Neural crest cell (in vitro differentiated cells): ENCODE data around the gene AGGF1. TPM values are rescaled to one million over a fixed set of nuclear protein-coding genes. Genes with fewer than 3 reads are reported as not detected.

Source experiments
- DNase-seq: peaks from one replicate; pipeline ENCODE4 v3.0.0; 2021; ENCODE audit warnings: low read depth, mixed read lengths, low spot score
- H3K27ac Mint-ChIP-seq: one replicate; pipeline ENCODE4 v1.8.0; 2021; ENCODE audit warnings: mild to moderate bottlenecking, mixed read lengths; ENCODE audit not compliant: unreplicated experiment
- H3K27me3 Mint-ChIP-seq: 2 replicates; pipeline ENCODE4 v1.8.0; 2021; ENCODE audit warnings: low read depth, mild to moderate bottlenecking, mixed read lengths
- H3K36me3 Mint-ChIP-seq: 2 replicates; pipeline ENCODE4 v1.8.0; 2021; ENCODE audit warnings: low read depth, mild to moderate bottlenecking, mixed read lengths
- H3K4me1 Mint-ChIP-seq: 2 replicates; pipeline ENCODE4 v1.8.0; 2021; ENCODE audit warnings: mixed read lengths
- H3K4me3 Mint-ChIP-seq: one replicate; pipeline ENCODE4 v1.8.0; 2021; ENCODE audit warnings: mild to moderate bottlenecking, mixed read lengths
- H3K9me3 Mint-ChIP-seq: 2 replicates; pipeline ENCODE4 v1.8.0; 2021; ENCODE audit warnings: mixed read lengths
- total RNA-seq: library from RNA; stranded (reverse); gene quantifications from 2 replicates; pipeline ENCODE4 v1.2.1, GENCODE V29; 2021
- TF ChIP-seq, protein P1 (sequence below): fragments of 200-600 bp; sonication (generic); conservative IDR thresholded peaks from 2 replicates; pipeline ENCODE4 v1.5.0; 2021; ENCODE audit warnings: antibody characterized with exemption, mild to moderate bottlenecking

AGGF1 gene
- total RNA-seq, 1 donor from 2014 or later = 26.9 TPM

DNA sequence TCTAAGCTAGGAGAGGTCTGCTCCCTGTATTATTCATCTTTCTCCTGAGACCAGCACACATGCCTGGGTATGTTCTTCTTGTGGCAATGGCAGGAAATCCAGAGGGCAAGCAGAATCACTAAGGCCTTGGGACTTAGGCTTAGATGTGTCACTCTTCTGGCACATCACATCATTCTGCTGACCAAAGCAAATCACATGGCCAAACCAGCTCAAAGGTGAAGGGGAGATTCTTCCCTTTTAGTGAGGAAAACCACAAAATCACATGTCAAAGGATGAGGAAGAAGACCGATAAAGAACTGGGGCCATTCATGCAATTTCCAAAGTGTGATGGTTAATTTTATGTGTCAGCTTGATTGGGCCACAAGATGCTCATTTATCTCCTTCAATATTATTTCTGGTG is 5.7 kb upstream of the AGGF1 start:
- H3K27ac Mint-ChIP-seq = no peak overlapping the region
- TF ChIP-seq, protein P1, sequence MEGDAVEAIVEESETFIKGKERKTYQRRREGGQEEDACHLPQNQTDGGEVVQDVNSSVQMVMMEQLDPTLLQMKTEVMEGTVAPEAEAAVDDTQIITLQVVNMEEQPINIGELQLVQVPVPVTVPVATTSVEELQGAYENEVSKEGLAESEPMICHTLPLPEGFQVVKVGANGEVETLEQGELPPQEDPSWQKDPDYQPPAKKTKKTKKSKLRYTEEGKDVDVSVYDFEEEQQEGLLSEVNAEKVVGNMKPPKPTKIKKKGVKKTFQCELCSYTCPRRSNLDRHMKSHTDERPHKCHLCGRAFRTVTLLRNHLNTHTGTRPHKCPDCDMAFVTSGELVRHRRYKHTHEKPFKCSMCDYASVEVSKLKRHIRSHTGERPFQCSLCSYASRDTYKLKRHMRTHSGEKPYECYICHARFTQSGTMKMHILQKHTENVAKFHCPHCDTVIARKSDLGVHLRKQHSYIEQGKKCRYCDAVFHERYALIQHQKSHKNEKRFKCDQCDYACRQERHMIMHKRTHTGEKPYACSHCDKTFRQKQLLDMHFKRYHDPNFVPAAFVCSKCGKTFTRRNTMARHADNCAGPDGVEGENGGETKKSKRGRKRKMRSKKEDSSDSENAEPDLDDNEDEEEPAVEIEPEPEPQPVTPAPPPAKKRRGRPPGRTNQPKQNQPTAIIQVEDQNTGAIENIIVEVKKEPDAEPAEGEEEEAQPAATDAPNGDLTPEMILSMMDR = no peak
- H3K4me1 Mint-ChIP-seq = no peaks in the 10 kb centered on the region
- peaks cover 16% of the 10 kb centered on the region for H3K9me3 Mint-ChIP-seq
- no peak for DNase-seq
- no peak overlapping the region for H3K4me3 Mint-ChIP-seq
- H3K36me3 Mint-ChIP-seq = peaks cover 12% of the 10 kb centered on the region
- peaks cover 27% of the 10 kb centered on the region for H3K27me3 Mint-ChIP-seq

DNA sequence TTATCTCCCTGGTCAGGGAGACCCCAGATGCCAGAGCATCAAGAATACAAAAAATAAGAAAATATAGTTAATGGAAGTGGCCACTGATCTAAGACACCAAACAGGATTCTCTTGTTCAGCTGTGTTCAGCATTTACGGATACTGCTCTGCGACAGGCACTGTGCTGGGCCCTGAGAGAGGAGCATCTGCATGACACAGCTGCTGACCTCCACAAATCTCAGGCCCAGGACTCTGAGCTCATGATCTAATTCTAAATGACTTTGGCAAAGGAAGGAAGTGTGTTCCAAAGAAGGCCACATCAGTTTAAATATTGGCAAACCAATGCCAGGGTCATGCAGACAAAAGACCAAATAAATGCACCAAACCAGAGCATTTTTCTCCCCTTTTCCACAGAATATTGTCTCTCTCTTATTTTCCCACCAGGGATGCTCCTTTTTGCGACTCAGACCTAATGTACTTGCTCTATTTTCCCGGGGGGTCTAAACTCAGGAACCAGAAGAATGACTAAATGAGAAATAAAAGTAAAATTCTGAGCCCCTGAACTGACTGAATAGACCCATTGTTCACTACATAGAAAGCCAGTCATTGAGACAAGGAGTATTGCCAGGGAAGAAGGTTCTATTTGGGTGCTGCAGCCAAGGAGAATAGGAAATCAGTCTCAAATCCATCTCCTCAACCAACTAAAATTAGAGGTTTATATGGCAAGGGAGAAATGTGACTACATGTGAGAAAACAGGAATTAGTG is 1.4 kb upstream of the AGGF1 start:
- Mint-ChIP-seq H3K27me3 (peaks cover 15% of the 10 kb centered on the region), H3K4me3 (peak overlapping the region; percentile 66)
- TF ChIP-seq, protein P1 = no peak

DNA sequence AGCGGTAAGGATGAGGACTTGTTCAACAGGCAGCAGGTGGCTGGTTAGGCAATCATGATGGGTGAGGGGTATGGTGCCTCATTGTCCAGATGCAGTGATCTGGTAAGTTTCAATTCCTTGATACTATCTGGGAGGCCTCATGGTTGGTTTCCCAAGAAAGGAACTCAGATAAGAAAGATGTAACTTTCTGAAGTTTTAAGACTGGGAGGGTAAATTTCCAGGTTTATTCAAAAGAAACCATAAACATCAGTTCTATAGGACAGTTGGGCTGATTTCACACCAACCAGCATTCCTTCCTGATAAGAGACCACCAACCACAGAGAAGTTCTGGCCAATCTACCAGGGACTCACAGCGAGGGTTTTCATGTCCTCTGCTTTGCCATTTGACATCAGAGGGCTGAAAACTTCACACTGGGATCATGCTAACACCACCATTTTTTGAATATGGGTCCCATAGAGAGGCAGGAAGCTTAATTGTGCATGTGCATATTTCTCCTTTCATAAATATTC is 773 bp upstream of the AGGF1 start:
- peak overlapping the region; percentile 90 for H3K4me3 Mint-ChIP-seq
- H3K9me3 Mint-ChIP-seq = peaks cover 17% of the 10 kb centered on the region
- peaks cover 22% of the 10 kb centered on the region for H3K36me3 Mint-ChIP-seq
- H3K27me3 Mint-ChIP-seq = peaks cover 15% of the 10 kb centered on the region
- DNase-seq = no peak
- no peak overlapping the region for H3K27ac Mint-ChIP-seq
- TF ChIP-seq, protein P1 = no peak
- H3K4me1 Mint-ChIP-seq = peaks cover 23% of the 10 kb centered on the region

More for the DNA sequence above, 1.4 kb upstream of the AGGF1 start:
- peaks cover 17% of the 10 kb centered on the region for H3K9me3 Mint-ChIP-seq
- peaks cover 22% of the 10 kb centered on the region for H3K36me3 Mint-ChIP-seq
- H3K4me1 Mint-ChIP-seq = peaks cover 23% of the 10 kb centered on the region
- no peak for DNase-seq
- H3K27ac Mint-ChIP-seq = no peak overlapping the region

DNA sequence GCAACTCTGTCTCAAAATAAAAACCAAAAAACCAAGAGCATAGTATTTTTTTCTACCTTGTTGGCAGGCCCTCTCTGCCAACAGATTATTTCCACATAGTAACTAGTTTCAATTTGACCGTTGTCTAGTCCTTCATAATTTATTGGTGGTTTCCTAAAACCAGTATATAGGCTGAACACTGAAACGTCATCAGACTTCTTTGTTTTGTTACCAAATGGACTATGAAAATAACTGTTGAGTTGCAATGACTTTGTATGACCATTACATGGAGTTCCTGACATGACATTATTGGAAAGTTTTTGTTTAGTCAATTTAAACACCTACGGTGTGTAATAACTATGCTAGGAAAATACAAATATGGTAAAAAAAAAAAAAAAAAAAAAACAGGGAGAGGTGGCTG is 1.7 kb downstream of the AGGF1 start:
- no peak overlapping the region for H3K27ac Mint-ChIP-seq
- H3K9me3 Mint-ChIP-seq = peaks cover 17% of the 10 kb centered on the region
- TF ChIP-seq, protein P1 = no peak
- no peak for DNase-seq
- peaks cover 23% of the 10 kb centered on the region for H3K4me1 Mint-ChIP-seq
- peaks cover 22% of the 10 kb centered on the region for H3K36me3 Mint-ChIP-seq
- peak overlapping the region; percentile 90 for H3K4me3 Mint-ChIP-seq
- peaks cover 2% of the 10 kb centered on the region for H3K27me3 Mint-ChIP-seq

DNA sequence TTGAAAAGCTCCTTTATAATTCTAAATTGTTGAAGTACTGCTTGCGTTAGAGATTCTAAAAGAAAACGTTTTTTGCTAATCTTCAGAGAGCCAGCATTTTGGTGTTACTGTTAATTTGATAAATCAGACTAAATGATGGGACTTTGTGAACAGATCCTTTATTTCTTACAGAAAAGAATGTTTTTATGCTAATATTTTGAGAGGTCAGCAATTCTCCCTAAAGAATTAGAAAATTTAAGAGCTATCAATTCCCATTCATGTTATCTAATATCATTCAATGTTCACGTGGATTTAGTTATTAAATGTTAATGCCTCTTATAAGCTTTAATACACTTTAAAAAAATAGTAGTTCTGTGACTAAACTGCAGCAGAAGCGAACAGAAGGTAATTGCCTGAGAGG is 2.4 kb downstream of the AGGF1 start:
- Mint-ChIP-seq H3K27ac (no peak overlapping the region), H3K36me3 (peaks cover 22% of the 10 kb centered on the region), H3K4me3 (peak overlapping the region; percentile 56), H3K27me3 (peaks cover 2% of the 10 kb centered on the region), H3K4me1 (peaks cover 23% of the 10 kb centered on the region), H3K9me3 (peaks cover 17% of the 10 kb centered on the region)
- TF ChIP-seq, protein P1 = no peak
- DNase-seq = no peak
